Left ventricle myocardium inferior (tissue), 1 donor: Measurements from ENCODE around the gene LRRC71. TPM values are rescaled to one million over a fixed set of nuclear protein-coding genes. Genes with fewer than 3 reads are reported as not detected.
"Not testable (repeated sequence)": the region's sequence is repeated elsewhere in the genome, so short reads cannot be mapped to it uniquely, and the experiment has no call there.

ENCODE experiments used
- DNase-seq: peaks from one replicate; pipeline ENCODE4 v3.0.0-alpha.2; 2020
- H3K27ac ChIP-seq: fragments of 200-600 bp; replicated peaks from 2 replicates; pipeline ENCODE4 v1.8.0; 2021
- H3K27me3 ChIP-seq: fragments of 200-600 bp; 2 replicates; pipeline ENCODE4 v1.8.0; 2021; ENCODE audit warnings: low read depth
- H3K36me3 ChIP-seq: fragments of 200-600 bp; 2 replicates; pipeline ENCODE4 v1.8.0; 2021
- H3K4me1 ChIP-seq: fragments of 200-600 bp; 2 replicates; pipeline ENCODE4 v1.8.0; 2021
- H3K4me3 ChIP-seq: fragments of 200-600 bp; 2 replicates; pipeline ENCODE4 v1.8.0; 2021; ENCODE audit warnings: mild to moderate bottlenecking, moderate library complexity
- H3K9me3 ChIP-seq: fragments of 200-600 bp; replicated peaks from 2 replicates; pipeline ENCODE4 v1.8.0; 2021
- CTCF ChIP-seq: fragments of 200-600 bp; IDR thresholded peaks from 2 replicates; pipeline ENCODE4 v1.8.0; 2021; ENCODE audit warnings: antibody characterized with exemption, mild to moderate bottlenecking, borderline replicate concordance
- intact Hi-C: fragments of 100-400 bp; cut with micrococcal nuclease; formaldehyde crosslinking; loops from one replicate; pipeline ENCODE4 v1.11.0; 2022
- total RNA-seq: library from RNA; stranded (reverse); fragmentation: NEBNext Ultra II Directional; extraction: Animal tissue kit (Norgen Biotek cat#: 25700); gene quantifications from one replicate; pipeline ENCODE4 v1.2.1, GENCODE V29; 2021
- donor health status: DM: no; HTN: yes; CAD: no; lungs with severe emphysema.

The LRRC71 gene
- total RNA-seq, 1 donor from 2014 or later = 0.27 TPM

GRCh38 chr1:156926175-156926574 is 5.7 kb downstream of the LRRC71 start:
- Histone ChIP-seq H3K27me3 (peaks cover 83% of the 10 kb centered on the region), H3K4me3 (no peak overlapping the region), H3K4me1 (peaks cover 26% of the 10 kb centered on the region), H3K9me3 (no peaks in the 10 kb centered on the region), H3K36me3 (no peaks in the 10 kb centered on the region), H3K27ac (no peak overlapping the region)
- TF ChIP-seq CTCF = no peak
- peak; percentile 50 for DNase-seq
- intact Hi-C loops = no loop called here

GRCh38 chr1:156926695-156927094 is 6.3 kb downstream of the LRRC71 start:
- H3K9me3 ChIP-seq, H3K27ac ChIP-seq, H3K4me3 ChIP-seq, H3K36me3 ChIP-seq, intact Hi-C loops, DNase-seq: not testable (repeated sequence)
- H3K27me3 ChIP-seq = peaks cover 80% of the 10 kb centered on the region
- H3K4me1 ChIP-seq = peaks cover 29% of the 10 kb centered on the region

- no peaks in the 10 kb centered on the region for H3K9me3 ChIP-seq
- H3K4me3 ChIP-seq = peak overlapping the region; percentile 58
- H3K36me3 ChIP-seq = no peaks in the 10 kb centered on the region
- peak; percentile 77 for TF ChIP-seq CTCF
- H3K27ac ChIP-seq = no peak overlapping the region
- intact Hi-C loops = no loop called here
- peak; percentile 70 for DNase-seq
- peaks cover 72% of the 10 kb centered on the region for H3K27me3 ChIP-seq
- peaks cover 29% of the 10 kb centered on the region for H3K4me1 ChIP-seq
Observed at GRCh38 chr1:156927215-156928042, 7.0 kb downstream of the LRRC71 start.

GRCh38 chr1:156928043-156928602 is 7.7 kb downstream of the LRRC71 start:
- H3K27ac ChIP-seq = no peak overlapping the region
- intact Hi-C loops = no loop called here
- no peaks in the 10 kb centered on the region for H3K9me3 ChIP-seq
- peak overlapping the region; percentile 58 for H3K4me3 ChIP-seq
- H3K36me3 ChIP-seq = no peaks in the 10 kb centered on the region
- peaks cover 65% of the 10 kb centered on the region for H3K27me3 ChIP-seq
- peak; percentile 9 for TF ChIP-seq CTCF
- no peak for DNase-seq
- H3K4me1 ChIP-seq = peaks cover 26% of the 10 kb centered on the region

GRCh38 chr1:156929596-156930238 is 9.3 kb downstream of the LRRC71 start:
- Histone ChIP-seq H3K4me3 (no peak overlapping the region), H3K27ac (no peak overlapping the region), H3K36me3 (no peaks in the 10 kb centered on the region), H3K27me3 (peaks cover 49% of the 10 kb centered on the region), H3K4me1 (peaks cover 13% of the 10 kb centered on the region), H3K9me3 (no peaks in the 10 kb centered on the region)
- TF ChIP-seq CTCF = no peak
- intact Hi-C loops = no loop called here
- DNase-seq = no peak
